OCI-LY1 (cell line): ENCODE results near the gene SRSF2.

ENCODE experiments used
- H2AFZ ChIP-seq: fragments of 200-600 bp; sonication (generic), shearing (Covaris generic); 2 replicates; pipeline ENCODE4 v1.6.0; 2014; ENCODE audit warnings: antibody characterized with exemption, mild to moderate bottlenecking, low read length
- H3F3A ChIP-seq: fragments of 200-600 bp; sonication (generic), shearing (Covaris generic); 2 replicates; pipeline ENCODE4 v1.6.0; 2014; ENCODE audit warnings: mild to moderate bottlenecking, antibody characterized with exemption, low read length, moderate library complexity; ENCODE audit not compliant: insufficient read depth
- H3K27ac ChIP-seq: fragments of 200-600 bp; sonication (generic); 2 replicates; pipeline ENCODE4 v1.5.1; 2014; ENCODE audit warnings: low read length, mixed run types, mild to moderate bottlenecking, low read depth; ENCODE audit not compliant: poor library complexity, severe bottlenecking
- H3K27me3 ChIP-seq: fragments of 200-600 bp; sonication (generic); 2 replicates; pipeline ENCODE4 v1.6.0; 2014; ENCODE audit warnings: antibody characterized with exemption, mild to moderate bottlenecking, low read length, moderate library complexity; ENCODE audit not compliant: insufficient read depth
- H3K36me3 ChIP-seq: fragments of 200-600 bp; sonication (generic); 2 replicates; pipeline ENCODE4 v1.6.1; 2014; ENCODE audit warnings: mild to moderate bottlenecking, antibody characterized with exemption, low read length, moderate library complexity, mixed read lengths; ENCODE audit not compliant: insufficient read depth
- H3K4me1 ChIP-seq: fragments of 200-600 bp; sonication (generic); 2 replicates; pipeline ENCODE4 v1.5.1; 2014; ENCODE audit warnings: mild to moderate bottlenecking, low read length, moderate library complexity; ENCODE audit not compliant: insufficient read depth, severe bottlenecking
- H3K4me2 ChIP-seq: fragments of 200-600 bp; sonication (generic), shearing (Covaris generic); 2 replicates; pipeline ENCODE4 v1.6.1; 2014; ENCODE audit warnings: low read length
- H3K4me3 ChIP-seq: fragments of 200-600 bp; sonication (generic); 2 replicates; pipeline ENCODE4 v1.5.1; 2014; ENCODE audit warnings: low read length, low read depth, mild to moderate bottlenecking, mixed read lengths; ENCODE audit not compliant: poor library complexity, severe bottlenecking
- H3K79me2 ChIP-seq: fragments of 200-600 bp; shearing (Covaris generic); 2 replicates; pipeline ENCODE4 v1.6.1; 2016; ENCODE audit warnings: mixed run types, low read length, mixed read lengths; ENCODE audit not compliant: insufficient read depth
- H3K9ac ChIP-seq: fragments of 200-600 bp; sonication (generic), shearing (Covaris generic); 2 replicates; pipeline ENCODE4 v1.6.1; 2014; ENCODE audit warnings: mild to moderate bottlenecking, low read length, mixed read lengths
- H3K9me2 ChIP-seq: fragments of 200-600 bp; sonication (generic), shearing (Covaris generic); 2 replicates; pipeline ENCODE4 v1.6.1; 2014; ENCODE audit warnings: low read depth, mild to moderate bottlenecking, low read length, mixed read lengths
- H3K9me3 ChIP-seq: fragments of 200-600 bp; shearing (Covaris generic); 2 replicates; pipeline ENCODE4 v1.6.1; 2014; ENCODE audit warnings: low read length, mixed read lengths
- H4K20me1 ChIP-seq: fragments of 200-600 bp; sonication (generic), shearing (Covaris generic); 2 replicates; pipeline ENCODE4 v1.6.0; 2016; ENCODE audit warnings: mild to moderate bottlenecking, low read length; ENCODE audit not compliant: insufficient read depth
- CTCF ChIP-seq: fragments of 200-600 bp; sonication (generic), shearing (Covaris generic); IDR thresholded peaks from 2 replicates; pipeline ENCODE4 v1.5.1; 2017; ENCODE audit warnings: mild to moderate bottlenecking, antibody characterized with exemption, low read length, moderate library complexity, mixed read lengths
- EZH2 ChIP-seq: fragments of 200-600 bp; sonication (generic), shearing (Covaris generic); IDR thresholded peaks from 2 replicates; pipeline ENCODE4 v1.8.0; 2017; ENCODE audit warnings: borderline replicate concordance, mixed run types, mild to moderate bottlenecking, antibody characterized with exemption, low read length, moderate library complexity, mixed read lengths

The SRSF2 gene

GRCh38 chr17:76718516-76718915 lies 18.6 kb downstream of the SRSF2 start:
- peaks cover 88% of the 10 kb centered on the region for H3K36me3 ChIP-seq
- H3K4me1 ChIP-seq = peaks cover 7% of the 10 kb centered on the region
- no peaks in the 10 kb centered on the region; the same call in 1 of the 2 replicates for H3F3A ChIP-seq
- no peaks in the 10 kb centered on the region for H4K20me1 ChIP-seq
- H3K9ac ChIP-seq = no peak overlapping the region
- H3K9me3 ChIP-seq = no peaks in the 10 kb centered on the region
- no peaks in the 10 kb centered on the region for H3K9me2 ChIP-seq
- no peak for TF ChIP-seq EZH2
- no peak for TF ChIP-seq CTCF
- no peak overlapping the region for H3K4me3 ChIP-seq
- H3K4me2 ChIP-seq = no peak overlapping the region
- no peaks in the 10 kb centered on the region for H3K27me3 ChIP-seq
- H3K79me2 ChIP-seq = no peaks in the 10 kb centered on the region
- H2AFZ ChIP-seq = no peak overlapping the region
- no peak overlapping the region for H3K27ac ChIP-seq

- no peaks in the 10 kb centered on the region for H3K9me2 ChIP-seq
- H3K27ac ChIP-seq = no peak overlapping the region
- peaks cover 83% of the 10 kb centered on the region for H3K36me3 ChIP-seq
- no peaks in the 10 kb centered on the region for H4K20me1 ChIP-seq
- H2AFZ ChIP-seq = no peak overlapping the region
- H3K79me2 ChIP-seq = no peaks in the 10 kb centered on the region
- no peak overlapping the region for H3K4me3 ChIP-seq
- H3K9ac ChIP-seq = no peak overlapping the region
- H3K4me1 ChIP-seq = peaks cover 7% of the 10 kb centered on the region
- H3K4me2 ChIP-seq = no peak overlapping the region
- H3K9me3 ChIP-seq = no peaks in the 10 kb centered on the region
- TF ChIP-seq CTCF = no peak
- no peak for TF ChIP-seq EZH2
- H3K27me3 ChIP-seq = no peaks in the 10 kb centered on the region
- no peaks in the 10 kb centered on the region; the same call in 1 of the 2 replicates for H3F3A ChIP-seq
These were observed 20.3 kb downstream of the SRSF2 start for GRCh38 chr17:76716839-76717215.

GRCh38 chr17:76716146-76716838 lies 20.8 kb downstream of the SRSF2 start:
- H3K27me3 ChIP-seq = no peaks in the 10 kb centered on the region
- no peaks in the 10 kb centered on the region; the same call in 1 of the 2 replicates for H3F3A ChIP-seq
- no peaks in the 10 kb centered on the region for H3K9me3 ChIP-seq
- H3K4me2 ChIP-seq = no peak overlapping the region
- no peak overlapping the region for H3K9ac ChIP-seq
- no peak overlapping the region for H3K4me3 ChIP-seq
- H3K79me2 ChIP-seq = no peaks in the 10 kb centered on the region
- no peak overlapping the region for H3K27ac ChIP-seq
- no peak for TF ChIP-seq CTCF
- TF ChIP-seq EZH2 = no peak
- H2AFZ ChIP-seq = no peak overlapping the region
- H4K20me1 ChIP-seq = no peaks in the 10 kb centered on the region
- peaks cover 78% of the 10 kb centered on the region for H3K36me3 ChIP-seq
- peaks cover 7% of the 10 kb centered on the region for H3K4me1 ChIP-seq
- no peaks in the 10 kb centered on the region for H3K9me2 ChIP-seq
